Pancreas (tissue), 10 donors: ENCODE data around the gene FGF22. TPM values are rescaled to one million over a fixed set of nuclear protein-coding genes. Genes with fewer than 3 reads are reported as not detected.
A peak's percentile ranks its signal among the peaks of the same experiment; 100 is the strongest.

Experiments used
- ATAC-seq, 4 donors: fragments of 200-7000 bp; cut with Tn5 transposase; one replicate each; pipeline versions ENCODE4 v1.8.0 to v1.9.1; 2020; ENCODE audit warnings: mild to moderate bottlenecking in 4 of 4, moderate library complexity in 4 of 4
- DNase-seq, 6 donors: peaks; one replicate each; pipeline ENCODE4 v3.0.0-alpha.2; 2020
- FAIRE-seq: peaks from 2 replicates; lab custom pipeline; 2012; peaks lifted over from hg19 to GRCh38; lab: Jason Lieb, UNC
- H3K27ac ChIP-seq, 4 donors: fragments of 200-600 bp; sonication (generic); 1 replicate in 3 of 4; 2 replicates in 1 of 4; pipeline versions ENCODE4 v1.5.0 to v1.8.0; 2020
- H3K27me3 ChIP-seq, 4 donors: fragments of 200-600 bp; one replicate each; pipeline ENCODE4 v1.8.0; 2021
- H3K36me3 ChIP-seq, 3 donors: fragments of 200-600 bp; sonication (generic) in 1 of 3; one replicate each; pipeline versions ENCODE4 v1.5.0 to v1.8.0; 2020 to 2021
- H3K4me1 ChIP-seq, 3 donors: fragments of 200-600 bp; one replicate each; pipeline ENCODE4 v1.8.0; 2021
- H3K4me3 ChIP-seq, 4 donors: fragments of 200-600 bp; sonication (generic) in 2 of 4; one replicate each; pipeline versions ENCODE4 v1.5.0 to v1.8.0; 2020 to 2021
- H3K9me3 ChIP-seq, 4 donors: fragments of 200-600 bp; one replicate each; pipeline ENCODE4 v1.8.0; 2021
- CTCF ChIP-seq, 4 donors: fragments of 200-600 bp; sonication (generic) in 3 of 4; IDR thresholded peaks; one replicate each; pipeline versions ENCODE4 v1.5.0 to v1.8.0; 2021; ENCODE audit warnings: antibody characterized with exemption in 4 of 4
- WGBS, 2 donors: extraction: QIAGEN DNeasy Blood & Tissue Kit; methylation state at CpG; one replicate each; pipeline ENCODE4 v1.1.7; 2013; 5-methylcytosine and 5-hydroxymethylcytosine counted together
- intact Hi-C, 3 donors: fragments of 100-400 bp; cut with DNase I; formaldehyde crosslinking; loops; one replicate each; pipeline versions ENCODE4 v1.11.1 to v1.14.2; 2022
- polyA plus RNA-seq, 2 donors: library from polyadenylated mRNA; stranded (reverse); fragments of 200-250 nt; gene quantifications; one replicate each; pipeline ENCODE4 v1.2.3, GENCODE V29; 2013
- total RNA-seq, 6 donors: library from RNA; stranded (reverse); fragmentation: NEBNext Ultra II Directional in 4 of 6; extraction: Animal tissue kit (Norgen Biotek cat#: 25700) in 4 of 6; gene quantifications; one replicate each; pipeline versions ENCODE4 v1.2.1 to v1.2.4, GENCODE V29; 2021 to 2023
- donor health status: healthy with polysubstance abuse.
- donor health status: DM: no; HTN: no; CAD: no; lungs with moderate emphysema.
- donor health status: DM: no; HTN: no; CAD: no.
- donor health status: control.
- donor health status: control.
- donor health status: Bipolar disorder and iron deficiency.
- donor health status: DM: yes; HTN: yes; CAD: no.
- donor health status: DM: no; HTN: no; CAD: no.
- donor health status: DM: no; HTN: no; CAD: no.
- donor health status: DM: yes; HTN: yes; CAD: no.

FGF22 gene
- total and polyA plus RNA-seq, 8 donors: 0.12 to 0.53 (median 0.24) TPM; not detected in 2

- intact Hi-C loops: no loop called here
- Histone ChIP-seq H3K4me1 (no peaks in the 10 kb centered on the region), H3K27me3 (no peaks in the 10 kb centered on the region), H3K9me3 (no peaks in the 10 kb centered on the region), H3K27ac (no peak overlapping the region), H3K36me3 (peaks cover 0 to 56% (median 32%) of the 10 kb centered on the region in 3 donors), H3K4me3 (no peak overlapping the region)
- no peak for TF ChIP-seq CTCF (IDR thresholded peaks at IDR 0.05)
- ATAC-seq (no peak), FAIRE-seq (no peak), DNase-seq (peak in 2 of 6 donors; percentile 58 to 75)
- WGBS, 2 donors: 91 to 93% methylated on average over 42 to 53 of the region's 53 CpGs
These were observed 9.5 kb downstream of the FGF22 start for GRCh38 chr19:648904-649801.

GRCh38 chr19:650121-650520, 10.4 kb downstream of the FGF22 start:
- H3K4me3 ChIP-seq: no peak overlapping the region
- ATAC-seq (no peak), FAIRE-seq (no peak), DNase-seq (peak in 2 of 6 donors; percentile 20 to 59)
- WGBS, 2 donors: 93 to 94% methylated on average over 11 of the region's 11 CpGs
- no peak overlapping the region for H3K27ac ChIP-seq
- intact Hi-C loops: no loop called here
- no peaks in the 10 kb centered on the region for H3K27me3 ChIP-seq
- peaks cover 0 to 56% (median 32%) of the 10 kb centered on the region in 3 donors for H3K36me3 ChIP-seq
- H3K9me3 ChIP-seq: no peaks in the 10 kb centered on the region
- no peak for TF ChIP-seq CTCF (IDR thresholded peaks at IDR 0.05)
- H3K4me1 ChIP-seq: no peaks in the 10 kb centered on the region

- peak in 1 of 6 donors; percentile 61 for DNase-seq
- WGBS, 2 donors: 95% methylated on average over 56 to 58 of the region's 58 CpGs
- no peaks in the 10 kb centered on the region for H3K27me3 ChIP-seq
- no peak overlapping the region for H3K27ac ChIP-seq
- H3K36me3 ChIP-seq: peaks cover 0 to 56% (median 32%) of the 10 kb centered on the region in 3 donors
- no peak for FAIRE-seq
- H3K4me3 ChIP-seq: no peak overlapping the region
- ATAC-seq: no peak
- intact Hi-C loops: no loop called here
- H3K4me1 ChIP-seq: no peaks in the 10 kb centered on the region
- TF ChIP-seq CTCF (IDR thresholded peaks at IDR 0.05): no peak
- no peaks in the 10 kb centered on the region for H3K9me3 ChIP-seq
These were observed 11.6 kb downstream of the FGF22 start for GRCh38 chr19:651114-651818.

GRCh38 chr19:651991-652390, 12.3 kb downstream of the FGF22 start:
- Histone ChIP-seq H3K27ac (no peak overlapping the region), H3K4me1 (no peaks in the 10 kb centered on the region), H3K27me3 (no peaks in the 10 kb centered on the region), H3K9me3 (no peaks in the 10 kb centered on the region), H3K4me3 (no peak overlapping the region), H3K36me3 (peaks cover 0 to 49% (median 26%) of the 10 kb centered on the region in 3 donors)
- no peak for FAIRE-seq
- WGBS, 2 donors: 88 to 89% methylated on average over 24 of the region's 24 CpGs
- no peak for DNase-seq
- no peak for ATAC-seq
- TF ChIP-seq CTCF (IDR thresholded peaks at IDR 0.05): no peak
- intact Hi-C loops: no loop called here
